Measurements from ENCODE around the gene PTPRN2.

DNA sequence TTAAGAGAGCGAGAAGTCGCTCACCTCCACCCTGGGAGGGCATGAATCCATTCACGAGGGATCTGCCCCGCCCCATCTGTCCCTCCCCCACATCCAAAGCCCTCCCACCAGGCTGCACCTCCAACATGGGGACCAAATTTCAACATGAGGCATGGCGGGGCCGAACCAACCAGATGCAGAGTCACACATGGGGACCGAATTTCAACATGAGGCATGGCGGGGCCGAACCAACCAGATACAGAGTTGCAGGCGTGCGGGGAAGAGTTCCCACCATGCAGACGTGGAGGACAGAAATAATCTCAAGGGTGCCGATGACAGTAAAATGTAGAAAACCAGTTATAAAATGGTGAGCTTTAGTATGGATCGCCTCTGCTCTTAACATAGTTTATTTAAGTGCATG, 686.5 kb downstream of the PTPRN2 start:
- no peak for TF ChIP-seq POLR2AphosphoS5 (IDR thresholded peaks at IDR 0.05; ENCODE audit: low read depth, low read length)
- no peak for TF ChIP-seq EGR1 (IDR thresholded peaks at IDR 0.05; ENCODE audit: borderline replicate concordance, low read depth, low read length)
- no peak for TF ChIP-seq CBX8 (IDR thresholded peaks at IDR 0.05; ENCODE audit: borderline replicate concordance, low read depth, low read length)
- TF ChIP-seq, protein P1, sequence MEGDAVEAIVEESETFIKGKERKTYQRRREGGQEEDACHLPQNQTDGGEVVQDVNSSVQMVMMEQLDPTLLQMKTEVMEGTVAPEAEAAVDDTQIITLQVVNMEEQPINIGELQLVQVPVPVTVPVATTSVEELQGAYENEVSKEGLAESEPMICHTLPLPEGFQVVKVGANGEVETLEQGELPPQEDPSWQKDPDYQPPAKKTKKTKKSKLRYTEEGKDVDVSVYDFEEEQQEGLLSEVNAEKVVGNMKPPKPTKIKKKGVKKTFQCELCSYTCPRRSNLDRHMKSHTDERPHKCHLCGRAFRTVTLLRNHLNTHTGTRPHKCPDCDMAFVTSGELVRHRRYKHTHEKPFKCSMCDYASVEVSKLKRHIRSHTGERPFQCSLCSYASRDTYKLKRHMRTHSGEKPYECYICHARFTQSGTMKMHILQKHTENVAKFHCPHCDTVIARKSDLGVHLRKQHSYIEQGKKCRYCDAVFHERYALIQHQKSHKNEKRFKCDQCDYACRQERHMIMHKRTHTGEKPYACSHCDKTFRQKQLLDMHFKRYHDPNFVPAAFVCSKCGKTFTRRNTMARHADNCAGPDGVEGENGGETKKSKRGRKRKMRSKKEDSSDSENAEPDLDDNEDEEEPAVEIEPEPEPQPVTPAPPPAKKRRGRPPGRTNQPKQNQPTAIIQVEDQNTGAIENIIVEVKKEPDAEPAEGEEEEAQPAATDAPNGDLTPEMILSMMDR (IDR thresholded peaks at IDR 0.05; ENCODE audit: control extremely low read depth in 1 of 3, insufficient read depth in 1 of 3, low read depth in 1 of 3, low read length in 3 of 3), result no peak
- no peak for TF ChIP-seq GABPA (IDR thresholded peaks at IDR 0.05; ENCODE audit: borderline replicate concordance, insufficient read depth, low read length)
- TF ChIP-seq CBX5 (IDR thresholded peaks at IDR 0.05; ENCODE audit: low read depth, low read length), result no peak
- no peak for TF ChIP-seq POLR2A (IDR thresholded peaks at IDR 0.05; ENCODE audit: control extremely low read depth in 1 of 2, low read depth in 2 of 2, low read length in 2 of 2)
- TF ChIP-seq MAFK (IDR thresholded peaks at IDR 0.05; ENCODE audit: low read depth, low read length), result no peak
- TF ChIP-seq CHD1 (IDR thresholded peaks at IDR 0.05; ENCODE audit: low read depth, low read length), result no peak
- no peak for TF ChIP-seq BCL11A (IDR thresholded peaks at IDR 0.05; ENCODE audit: low read depth in 2 of 2, low read length in 2 of 2)
- no peak for TF ChIP-seq EZH2 (IDR thresholded peaks at IDR 0.05; ENCODE audit: low read depth, low read length, severe bottlenecking)
- no peak for TF ChIP-seq NANOG (IDR thresholded peaks at IDR 0.05; ENCODE audit: insufficient read depth, low read depth, low read length, poor library complexity, severe bottlenecking)

Measured in H1 (cell line).